ENCODE data around the gene LCN1. TPM values are rescaled to one million over a fixed set of nuclear protein-coding genes. Genes with fewer than 3 reads are reported as not detected.
"Not testable (repeated sequence)": the region's sequence is repeated elsewhere in the genome, so short reads cannot be mapped to it uniquely, and the experiment has no call there.

LCN1 gene
- total and polyA plus RNA-seq, 2 of the 4 experiments (the other 2 are of a cell fraction): not detected

GRCh38 chr9:135544981-135545635 lies 23.9 kb downstream of the LCN1 start:
- in situ Hi-C loops (cut with MboI; ENCODE audit: low sequenced_read_pairs) (no loop called here), dilution Hi-C loops (cut with HindIII; ENCODE audit: low sequenced_read_pairs, unreplicated experiment) (no loop called here), intact Hi-C loops (cut with micrococcal nuclease) (no loop called here)
- H2AK5ac ChIP-seq (ENCODE audit: low read depth, low read length): no peak overlapping the region
- CTCF ChIA-PET: no interaction called here
- no peak overlapping the region for H3K18ac ChIP-seq (ENCODE audit: low read depth, low read length)
- no peak overlapping the region for H3K56ac ChIP-seq (ENCODE audit: extremely low read depth, insufficient read depth, low read length)
- H3K23ac ChIP-seq (ENCODE audit: low read depth, low read length): no peak overlapping the region
- H2BK20ac ChIP-seq (ENCODE audit: low read depth, low read length): no peak overlapping the region
- no peak overlapping the region for H2AK9ac ChIP-seq (replicated peaks; ENCODE audit: low read depth, low read length, poor library complexity)
- H3K4ac ChIP-seq (ENCODE audit: low read depth, low read length): no peak overlapping the region
- no peak overlapping the region for H4K91ac ChIP-seq (ENCODE audit: insufficient read depth, low read depth, low read length)
- no peaks in the 10 kb centered on the region for H3K9me3 ChIP-seq (ENCODE audit: control insufficient read depth, insufficient read depth, low read length)
- H4K5ac ChIP-seq (ENCODE audit: low read depth, low read length): no peak overlapping the region
- no peak overlapping the region for H2BK120ac ChIP-seq (ENCODE audit: low read depth, low read length)
- H2AFZ ChIP-seq (replicated peaks; ENCODE audit: low read length, poor library complexity): no peak overlapping the region
- H3K14ac ChIP-seq (replicated peaks; ENCODE audit: low read depth, low read length): no peak overlapping the region
- no peak overlapping the region for H3K9ac ChIP-seq (ENCODE audit: low read depth, low read length)
- POLR2A ChIA-PET (ENCODE audit: unreplicated experiment): no interaction called here
- H3K4me3 ChIP-seq (ENCODE audit: insufficient read depth, low read depth, low read length): no peak overlapping the region
- no peak for ATAC-seq (ENCODE audit: low read depth)
- H2BK5ac ChIP-seq (ENCODE audit: low read depth, low read length, poor library complexity, severe bottlenecking): no peak overlapping the region
- BruUV-seq (replicated peaks): no TSS peak
- WGBS, 2 experiments (ENCODE audit: extremely low coverage in 2 of 2, insufficient read length in 1 of 2): 65% methylated on average over 5 of the region's 18 CpGs; no CpG with 5 or more reads in 1 of the 2 experiments
- H3K27me3 ChIP-seq (ENCODE audit: control insufficient read depth, insufficient read depth, low read length): no peaks in the 10 kb centered on the region
- H3K4me2 ChIP-seq (ENCODE audit: low read depth, low read length): no peak overlapping the region
- no peaks in the 10 kb centered on the region for H3K9me1 ChIP-seq (ENCODE audit: insufficient read depth, low read length)
- H4K8ac ChIP-seq (ENCODE audit: low read depth in 2 of 2, low read length in 2 of 2): no peak overlapping the region
- TF ChIP-seq CTCF (conservative IDR thresholded peaks at IDR 0.05; ENCODE audit: low read depth, low read length) (no peak), POLR2A (IDR thresholded peaks at IDR 0.05; ENCODE audit: low read depth, low read length) (no peak), ELK1 (IDR thresholded peaks at IDR 0.05; ENCODE audit: borderline replicate concordance, low read depth, low read length) (no peak), CHD1 (IDR thresholded peaks at IDR 0.05; ENCODE audit: low read depth, low read length) (no peak), CEBPB (IDR thresholded peaks at IDR 0.05; ENCODE audit: low read depth, low read length) (no peak)
- H3K36me3 ChIP-seq (ENCODE audit: control insufficient read depth, insufficient read depth, low read length): no peaks in the 10 kb centered on the region
- H3K4me1 ChIP-seq (ENCODE audit: control insufficient read depth, insufficient read depth, low read length): no peaks in the 10 kb centered on the region
- no peaks in the 10 kb centered on the region for H3K79me1 ChIP-seq (ENCODE audit: low read depth in 1 of 2, low read length in 2 of 2)
- DNase-seq: no peak
- H2BK15ac ChIP-seq (ENCODE audit: low read depth, low read length): no peak overlapping the region
- H3K27ac ChIP-seq (ENCODE audit: insufficient read depth, low read length): no peak overlapping the region
- H4K20me1 ChIP-seq (ENCODE audit: insufficient read depth, low read length): no peaks in the 10 kb centered on the region

GRCh38 chr9:135545646-135546176 lies 24.5 kb downstream of the LCN1 start, which contains the start of gene OBP2A:
Gene OBP2A, plus strand, starts transcription at chr9:135546126. Its CDS starts 55 bp downstream, at chr9:135546181.
- H2AFZ ChIP-seq (replicated peaks; ENCODE audit: low read length, poor library complexity); H4K8ac ChIP-seq (ENCODE audit: low read depth in 2 of 2, low read length in 2 of 2); H3K36me3 ChIP-seq (ENCODE audit: control insufficient read depth, insufficient read depth, low read length); H3K56ac ChIP-seq (ENCODE audit: extremely low read depth, insufficient read depth, low read length); H3K4me3 ChIP-seq (ENCODE audit: insufficient read depth, low read depth, low read length); intact Hi-C loops (cut with micrococcal nuclease); CTCF ChIA-PET; H3K23ac ChIP-seq (ENCODE audit: low read depth, low read length); POLR2A ChIA-PET (ENCODE audit: unreplicated experiment); in situ Hi-C loops (cut with MboI; ENCODE audit: low sequenced_read_pairs); H3K27me3 ChIP-seq (ENCODE audit: control insufficient read depth, insufficient read depth, low read length); H3K4me2 ChIP-seq (ENCODE audit: low read depth, low read length); H4K20me1 ChIP-seq (ENCODE audit: insufficient read depth, low read length); H2BK15ac ChIP-seq (ENCODE audit: low read depth, low read length); H3K9ac ChIP-seq (ENCODE audit: low read depth, low read length); H3K79me1 ChIP-seq (ENCODE audit: low read depth in 1 of 2, low read length in 2 of 2); H3K14ac ChIP-seq (replicated peaks; ENCODE audit: low read depth, low read length); H4K5ac ChIP-seq (ENCODE audit: low read depth, low read length); H3K18ac ChIP-seq (ENCODE audit: low read depth, low read length); H2AK9ac ChIP-seq (replicated peaks; ENCODE audit: low read depth, low read length, poor library complexity); ATAC-seq (ENCODE audit: low read depth); DNase-seq; H3K4ac ChIP-seq (ENCODE audit: low read depth, low read length); dilution Hi-C loops (cut with HindIII; ENCODE audit: low sequenced_read_pairs, unreplicated experiment); H3K9me3 ChIP-seq (ENCODE audit: control insufficient read depth, insufficient read depth, low read length); H2BK20ac ChIP-seq (ENCODE audit: low read depth, low read length); H2BK5ac ChIP-seq (ENCODE audit: low read depth, low read length, poor library complexity, severe bottlenecking); H3K4me1 ChIP-seq (ENCODE audit: control insufficient read depth, insufficient read depth, low read length); H3K9me1 ChIP-seq (ENCODE audit: insufficient read depth, low read length); H2AK5ac ChIP-seq (ENCODE audit: low read depth, low read length); H2BK120ac ChIP-seq (ENCODE audit: low read depth, low read length); H3K27ac ChIP-seq (ENCODE audit: insufficient read depth, low read length); H4K91ac ChIP-seq (ENCODE audit: insufficient read depth, low read depth, low read length); BruUV-seq (replicated peaks): not testable (repeated sequence)
- 33% methylated on average over 1 of the region's 19 CpGs; no CpG with 5 or more reads in 1 of the 2 experiments for whole genome bisulfite sequencing, 2 experiments (ENCODE audit: extremely low coverage in 2 of 2, insufficient read length in 1 of 2)

Data from IMR-90 (cell line).